Neural progenitor cell (in vitro differentiated cells): ENCODE data around the gene SLC31A2.
"Not testable (repeated sequence)": the region's sequence is repeated elsewhere in the genome, so short reads cannot be mapped to it uniquely, and the experiment has no call there.

Source experiments
- CTCF ChIP-seq: fragments of 200-600 bp; sonication (generic); IDR thresholded peaks from 2 replicates; pipeline ENCODE4 v1.5.1; 2017; ENCODE audit warnings: antibody characterized with exemption, mild to moderate bottlenecking
- EZH2phosphoT487 ChIP-seq: fragments of 200-600 bp; sonication (generic); IDR thresholded peaks from 2 replicates; pipeline ENCODE4 v1.6.1; 2017; ENCODE audit warnings: antibody characterized with exemption

DNA sequence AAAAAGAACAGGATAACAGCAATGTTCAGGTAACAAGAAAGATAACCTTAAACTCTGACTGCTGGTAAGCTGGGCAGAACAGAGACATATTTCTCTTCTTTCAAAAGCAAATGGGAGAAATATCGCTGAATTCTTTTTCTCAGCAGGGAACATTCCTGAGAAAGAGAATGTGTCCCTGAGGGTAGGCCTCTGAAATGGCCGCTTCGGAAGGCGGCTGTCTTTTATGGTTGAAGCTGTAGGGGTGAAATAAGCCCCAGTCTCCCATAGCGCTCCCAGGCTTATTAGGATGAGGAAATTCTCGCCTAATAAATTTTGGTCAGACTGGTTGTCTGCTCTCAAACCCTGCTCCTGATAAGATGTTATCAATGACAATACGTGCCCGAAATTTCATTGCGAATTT lies 9.9 kb upstream of the SLC31A2 start:
- TF ChIP-seq CTCF, EZH2phosphoT487: not testable (repeated sequence)
